Skeletal muscle satellite cell (primary cell): Measurements from ENCODE around the gene NOS1AP.
"Not testable (repeated sequence)": the region's sequence is repeated elsewhere in the genome, so short reads cannot be mapped to it uniquely, and the experiment has no call there.

Experiments
- H3K27me3 ChIP-seq: 2 replicates; pipeline ENCODE4 v1.7.0; 2013; ENCODE audit warnings: low read length; ENCODE audit not compliant: control insufficient read depth, insufficient read depth
- H3K36me3 ChIP-seq: 2 replicates; pipeline ENCODE4 v1.7.0; 2013; ENCODE audit warnings: mild to moderate bottlenecking, control low read depth, low read length; ENCODE audit not compliant: insufficient read depth
- H3K4me1 ChIP-seq: 2 replicates; pipeline ENCODE4 v1.7.0; 2013; ENCODE audit warnings: low read length; ENCODE audit not compliant: control insufficient read depth, insufficient read depth
- H3K4me2 ChIP-seq: 2 replicates; pipeline ENCODE4 v1.7.0; 2013; ENCODE audit warnings: mild to moderate bottlenecking, low read length
- H3K4me3 ChIP-seq: 2 replicates; pipeline ENCODE4 v1.7.0; 2013; ENCODE audit warnings: low read length
- H3K9ac ChIP-seq: 2 replicates; pipeline ENCODE4 v1.7.0; 2013; ENCODE audit warnings: mild to moderate bottlenecking, low read depth, low read length, moderate library complexity
- H3K9me3 ChIP-seq: replicated peaks from 2 replicates; pipeline ENCODE4 v1.7.0; 2013; ENCODE audit warnings: mild to moderate bottlenecking, control low read depth, low read length

Gene NOS1AP

DNA sequence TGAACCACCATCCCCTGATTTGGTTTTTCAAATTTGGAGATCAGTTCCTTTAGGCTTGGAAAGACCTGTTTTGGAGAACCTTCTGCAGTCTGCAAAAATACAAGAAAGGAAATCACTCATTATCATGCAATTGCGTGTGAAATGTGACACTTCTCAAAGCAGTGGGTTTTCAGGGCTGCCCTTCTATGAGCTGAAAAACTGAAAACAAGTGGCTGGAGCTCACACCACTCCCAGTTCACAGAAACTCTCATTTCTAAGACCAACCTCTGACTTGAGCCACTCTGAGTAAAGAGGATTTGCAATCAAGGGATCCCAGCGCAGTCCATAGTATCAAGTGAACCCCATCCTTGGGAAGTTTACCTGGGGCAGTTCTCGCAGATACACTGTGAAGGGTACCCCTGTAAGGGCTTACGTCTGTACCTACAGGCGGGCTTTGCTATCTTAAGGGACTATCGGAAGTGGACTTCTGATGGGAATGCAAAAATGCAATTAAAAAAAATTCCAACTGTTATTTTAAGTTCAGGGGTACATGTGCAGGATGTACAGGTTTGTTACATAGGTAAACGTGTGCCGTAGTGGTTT lies 329.6 kb downstream of the NOS1AP start:
- Histone ChIP-seq H3K4me1 (peaks cover 10% of the 10 kb centered on the region), H3K4me3 (no peak overlapping the region), H3K36me3 (no peaks in the 10 kb centered on the region), H3K27me3 (peaks cover 18% of the 10 kb centered on the region), H3K9me3 (no peaks in the 10 kb centered on the region), H3K4me2 (no peak overlapping the region), H3K9ac (no peak overlapping the region)

DNA sequence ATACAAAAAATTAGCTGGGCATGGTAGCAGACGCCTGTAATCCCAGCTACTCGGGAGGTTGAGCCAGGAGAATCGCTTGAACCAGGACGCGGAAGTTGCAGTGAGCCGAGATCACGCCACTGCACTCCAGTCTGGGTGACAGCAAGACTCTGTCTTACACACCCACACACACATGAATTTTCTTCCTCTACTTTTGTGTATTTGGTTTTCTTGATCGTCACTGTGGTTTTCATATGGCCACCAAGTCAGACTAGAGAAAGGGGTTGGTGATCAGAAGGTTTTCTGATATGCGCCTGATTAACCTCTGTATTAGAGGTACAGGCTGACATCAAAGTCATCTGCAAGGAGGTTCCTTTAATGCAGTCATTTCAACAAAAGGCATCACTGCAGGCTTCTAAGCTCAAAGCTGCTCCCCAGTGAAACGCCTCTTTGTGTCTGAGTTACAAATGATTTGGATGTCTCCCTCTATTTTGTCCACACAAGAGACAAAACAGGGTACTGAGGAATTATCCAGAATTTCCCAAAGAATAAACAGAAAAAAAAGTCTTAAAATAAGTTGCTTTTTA lies 331.4 kb downstream of the NOS1AP start:
- H3K4me2 ChIP-seq = no peak overlapping the region
- peaks cover 24% of the 10 kb centered on the region for H3K4me1 ChIP-seq
- H3K4me3 ChIP-seq = no peak overlapping the region

DNA sequence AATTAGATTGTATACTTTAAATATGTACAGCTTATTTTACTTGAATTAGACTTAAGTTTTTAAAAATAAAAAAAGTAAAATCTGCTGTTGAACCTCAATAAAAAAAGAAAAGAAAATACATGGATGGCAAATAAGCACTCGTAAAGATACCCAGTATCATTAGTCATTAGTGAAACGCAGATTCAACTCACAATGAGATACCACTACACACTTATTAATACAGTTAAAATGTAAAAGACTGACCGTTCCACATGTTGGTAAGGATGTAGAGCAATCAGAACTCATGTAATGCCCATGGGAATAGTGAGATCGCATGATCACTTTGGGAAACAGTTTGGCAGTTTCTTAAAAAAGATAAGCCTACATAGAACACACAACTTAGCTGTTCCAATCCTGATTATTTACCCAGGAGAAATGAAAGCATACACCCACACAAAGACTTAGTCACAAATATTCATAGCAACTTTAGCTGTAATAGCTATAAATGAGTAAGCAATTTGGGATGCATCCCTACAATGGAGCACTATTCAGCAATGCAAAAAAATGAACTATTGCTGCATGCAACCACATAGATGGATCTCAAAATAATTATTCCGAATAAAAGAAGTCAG lies 335.2 kb downstream of the NOS1AP start:
- Histone ChIP-seq H3K9ac (peak overlapping the region; percentile 30), H3K27me3 (no peaks in the 10 kb centered on the region), H3K36me3 (no peaks in the 10 kb centered on the region), H3K4me1 (peaks cover 32% of the 10 kb centered on the region), H3K4me3 (peak overlapping the region; percentile 56), H3K9me3 (no peaks in the 10 kb centered on the region), H3K4me2 (peak overlapping the region; percentile 75)

More for the DNA sequence above, 331.4 kb downstream of the NOS1AP start:
- H3K9ac ChIP-seq = no peak overlapping the region
- H3K9me3 ChIP-seq = no peaks in the 10 kb centered on the region
- peaks cover 18% of the 10 kb centered on the region for H3K27me3 ChIP-seq
- H3K36me3 ChIP-seq = no peaks in the 10 kb centered on the region

DNA sequence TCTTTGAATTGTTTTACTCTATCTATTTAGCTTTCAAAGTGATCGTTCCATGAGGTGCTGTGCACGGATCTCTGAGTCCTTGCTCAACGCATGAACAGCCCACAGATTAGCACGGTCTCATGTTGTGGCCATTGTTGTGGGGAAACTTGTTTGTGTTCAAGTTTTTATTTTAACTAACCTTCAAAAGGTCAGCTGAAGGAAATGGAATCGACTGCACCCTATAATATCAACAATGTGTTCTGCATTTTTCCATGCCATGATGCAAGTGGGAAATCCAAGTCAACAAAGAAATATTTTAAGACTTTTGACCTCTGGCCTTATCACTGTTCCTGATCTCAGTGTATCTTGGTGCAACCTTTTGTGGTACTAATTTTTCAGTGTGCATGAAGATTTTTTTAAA lies 336.3 kb downstream of the NOS1AP start:
- Histone ChIP-seq H3K36me3 (no peaks in the 10 kb centered on the region), H3K4me1 (peaks cover 32% of the 10 kb centered on the region), H3K9ac (no peak overlapping the region), H3K4me2 (peak overlapping the region; percentile 26), H3K9me3 (no peaks in the 10 kb centered on the region), H3K27me3 (no peaks in the 10 kb centered on the region), H3K4me3 (no peak overlapping the region)

DNA sequence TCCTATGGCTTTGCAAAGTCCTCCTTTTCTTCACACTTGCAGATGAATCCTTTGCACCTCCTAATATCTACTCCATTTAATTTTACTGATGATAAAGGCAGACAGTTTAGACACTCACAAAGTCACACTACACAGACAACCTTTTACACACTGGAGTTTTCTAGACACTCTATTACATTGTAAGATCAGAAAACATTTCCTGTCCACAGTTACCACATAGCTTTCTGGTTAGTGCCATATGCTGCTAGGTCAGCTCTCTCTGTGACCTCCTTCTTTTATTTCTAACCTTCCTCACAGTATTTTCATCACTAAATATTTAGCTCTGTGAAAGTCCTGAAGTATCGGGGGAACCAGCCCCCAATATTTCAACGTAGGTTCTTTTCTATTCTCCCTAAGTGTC lies 337.3 kb downstream of the NOS1AP start:
- H3K36me3 ChIP-seq = no peaks in the 10 kb centered on the region
- no peaks in the 10 kb centered on the region for H3K9me3 ChIP-seq
- no peaks in the 10 kb centered on the region for H3K27me3 ChIP-seq
- no peak overlapping the region for H3K9ac ChIP-seq
- no peak overlapping the region for H3K4me2 ChIP-seq
- peaks cover 32% of the 10 kb centered on the region for H3K4me1 ChIP-seq
- H3K4me3 ChIP-seq = no peak overlapping the region

DNA sequence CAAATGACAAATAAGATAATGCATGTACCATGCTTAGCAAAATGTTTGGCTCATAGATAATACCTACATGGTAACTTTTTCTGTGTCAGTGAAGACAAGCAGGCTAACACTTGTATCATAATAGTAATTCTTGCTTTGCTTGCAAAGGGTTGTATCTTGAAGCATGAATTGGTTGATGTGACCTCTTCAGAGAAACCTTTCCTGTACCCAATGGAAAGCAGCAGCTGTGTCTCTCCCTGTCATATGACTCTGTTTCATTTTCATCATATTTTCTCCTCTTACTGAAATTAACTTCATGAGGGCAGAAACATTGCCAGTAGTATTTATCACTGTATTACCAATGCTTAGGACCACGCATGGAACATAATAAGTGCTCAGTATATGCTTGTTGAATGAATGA lies 338.0 kb downstream of the NOS1AP start:
- no peak overlapping the region for H3K9ac ChIP-seq
- H3K4me2 ChIP-seq = no peak overlapping the region
- H3K36me3 ChIP-seq = no peaks in the 10 kb centered on the region
- H3K27me3 ChIP-seq = no peaks in the 10 kb centered on the region
- H3K4me3 ChIP-seq = no peak overlapping the region
- peaks cover 32% of the 10 kb centered on the region for H3K4me1 ChIP-seq
- H3K9me3 ChIP-seq = no peaks in the 10 kb centered on the region

DNA sequence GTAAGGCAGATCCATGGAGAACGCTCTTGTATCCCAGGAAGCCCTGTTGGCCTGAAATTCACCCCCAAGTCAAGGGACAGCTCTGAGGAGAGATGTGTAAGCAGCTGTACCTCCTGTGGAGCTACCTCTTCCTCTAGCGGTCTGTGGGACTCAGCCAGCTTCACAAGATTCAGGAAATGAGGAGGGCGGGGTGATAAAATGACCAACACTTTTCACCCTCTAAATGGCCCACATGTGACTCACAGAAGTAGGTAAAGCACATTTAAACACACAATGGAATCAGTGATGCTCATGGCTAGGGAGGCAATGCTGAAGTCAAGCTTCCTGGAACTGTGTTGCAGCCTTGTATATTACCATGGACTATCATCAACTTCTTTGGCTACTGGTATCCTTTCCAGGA lies 342.5 kb downstream of the NOS1AP start, which contains the start of gene SH2D1B:
TSS of gene SH2D1B (minus strand) at position 135 of the 400 bp plus-strand sequence. CDS start at position 15, 120 bp downstream.
- H3K4me1 ChIP-seq = peaks cover 3% of the 10 kb centered on the region
- H3K36me3 ChIP-seq = no peaks in the 10 kb centered on the region
- H3K9me3 ChIP-seq = no peaks in the 10 kb centered on the region
- H3K4me3 ChIP-seq = no peak within 1 kb of the TSS
- no peak within 1 kb of the TSS for H3K9ac ChIP-seq
- no peak within 1 kb of the TSS for H3K4me2 ChIP-seq
- no peaks in the 10 kb centered on the region for H3K27me3 ChIP-seq

DNA sequence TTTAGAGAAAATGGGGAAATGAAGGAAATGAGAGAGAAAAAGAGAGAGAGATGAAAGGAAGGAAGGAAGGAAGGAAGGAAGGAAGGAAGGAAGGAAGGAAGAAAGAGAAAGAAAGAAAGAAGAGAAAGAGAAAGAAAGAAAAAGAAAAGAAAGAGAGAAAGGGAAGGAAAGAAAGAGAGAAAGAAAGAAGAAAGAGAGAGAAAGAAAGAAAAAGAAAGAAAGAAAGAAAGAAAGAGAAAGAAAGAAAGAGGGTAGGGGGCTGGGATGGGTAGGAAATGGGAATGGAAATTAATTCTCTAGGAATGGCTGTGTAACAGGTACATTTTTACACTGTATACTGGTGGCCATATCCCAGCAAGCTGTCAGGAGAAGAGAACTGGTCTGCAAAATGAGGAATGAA lies 346.7 kb downstream of the NOS1AP start:
- Histone ChIP-seq H3K4me2 (no peak overlapping the region), H3K4me3 (no peak overlapping the region), H3K27me3 (no peaks in the 10 kb centered on the region), H3K9me3 (no peaks in the 10 kb centered on the region), H3K4me1 (peaks cover 4% of the 10 kb centered on the region), H3K9ac (no peak overlapping the region), H3K36me3 (no peaks in the 10 kb centered on the region)

DNA sequence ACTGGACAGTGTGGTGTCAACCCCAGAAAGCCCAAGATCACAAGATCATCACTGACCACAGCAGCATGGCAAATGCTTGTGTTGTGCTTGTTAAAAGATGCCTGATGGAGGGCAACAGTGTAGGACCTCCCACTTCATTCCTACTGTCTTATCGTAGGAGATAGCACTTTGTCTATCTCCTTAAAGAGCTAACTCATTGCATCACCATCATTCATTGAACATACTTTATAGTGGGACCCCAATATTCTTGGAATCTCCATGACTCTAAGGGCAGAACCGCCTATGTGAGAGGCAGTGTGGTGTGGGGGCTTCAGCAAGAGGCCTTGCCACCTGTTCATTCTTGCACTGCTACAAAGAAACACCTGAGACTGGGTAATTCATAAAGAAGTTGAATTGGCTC lies 347.4 kb downstream of the NOS1AP start:
- Histone ChIP-seq H3K4me3 (no peak overlapping the region), H3K27me3 (no peaks in the 10 kb centered on the region), H3K9me3 (no peaks in the 10 kb centered on the region), H3K4me2 (no peak overlapping the region), H3K4me1 (peaks cover 4% of the 10 kb centered on the region), H3K36me3 (no peaks in the 10 kb centered on the region), H3K9ac (no peak overlapping the region)

DNA sequence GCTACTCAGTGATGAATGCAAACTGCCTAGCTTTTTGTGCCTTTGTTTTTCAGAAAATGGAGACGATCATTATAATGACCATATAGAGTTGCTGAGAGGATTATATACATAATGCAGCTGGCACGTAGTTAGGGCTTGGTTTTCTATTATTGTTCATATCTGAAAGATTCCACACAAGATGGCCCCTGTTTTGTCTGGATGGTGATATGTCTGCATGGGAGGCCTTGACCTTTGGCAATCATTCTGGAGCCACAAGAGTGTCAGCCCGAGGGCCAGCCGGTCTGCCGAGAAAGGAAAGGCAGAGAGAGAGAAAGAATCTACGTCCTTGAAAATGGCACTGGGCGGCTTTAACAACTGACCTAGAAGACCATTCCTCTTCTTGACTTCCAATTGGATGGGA lies 348.2 kb downstream of the NOS1AP start:
- Histone ChIP-seq H3K4me3 (no peak overlapping the region), H3K27me3 (no peaks in the 10 kb centered on the region), H3K9me3 (no peaks in the 10 kb centered on the region), H3K9ac (no peak overlapping the region), H3K36me3 (no peaks in the 10 kb centered on the region), H3K4me1 (peaks cover 4% of the 10 kb centered on the region), H3K4me2 (no peak overlapping the region)

DNA sequence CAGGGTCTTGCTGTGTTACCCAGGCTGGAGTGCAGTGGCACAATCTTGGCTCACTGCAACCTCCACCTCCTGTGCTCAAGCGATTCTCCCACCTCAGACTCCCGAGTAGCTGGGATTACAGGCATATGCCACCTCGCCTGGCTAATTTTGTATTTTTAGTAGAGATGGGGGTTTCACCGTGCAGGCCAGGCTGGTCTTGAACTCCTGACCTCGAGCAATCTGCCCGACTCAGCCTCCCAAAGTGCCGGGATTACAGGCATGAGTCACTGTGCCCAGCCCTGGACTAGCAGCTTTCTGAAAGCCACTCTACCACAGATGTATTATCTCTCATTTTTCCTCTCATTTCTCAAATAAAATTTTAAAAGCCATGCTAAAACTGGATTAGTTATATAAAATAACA lies 349.1 kb downstream of the NOS1AP start:
- not testable (repeated sequence) for H3K36me3 ChIP-seq

DNA sequence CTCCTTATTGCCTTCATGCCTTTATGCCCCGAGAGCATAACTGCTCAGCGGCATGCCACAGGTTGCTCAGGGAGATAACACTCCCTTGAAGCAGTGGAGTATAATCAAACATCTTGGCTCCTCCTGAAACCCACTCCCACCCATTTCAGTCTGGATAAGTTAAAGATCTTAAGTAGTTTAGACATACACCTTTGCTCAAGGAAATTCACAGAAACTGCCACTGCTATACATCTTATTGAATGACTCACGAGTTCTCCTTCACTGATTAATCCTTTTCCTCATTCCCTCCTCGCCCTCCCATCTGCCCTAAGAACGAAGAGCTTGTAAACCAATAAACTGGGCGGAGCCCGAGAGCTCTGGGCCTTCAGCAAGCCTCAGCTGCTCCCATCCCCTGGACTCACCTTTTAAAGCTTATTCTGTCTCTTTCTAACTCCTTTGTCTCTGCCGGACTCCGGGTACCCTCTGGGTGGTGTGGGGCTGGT lies 350.0 kb downstream of the NOS1AP start:
- not testable (repeated sequence) for H3K36me3 ChIP-seq, H3K4me1 ChIP-seq, H3K27me3 ChIP-seq, H3K9ac ChIP-seq, H3K4me2 ChIP-seq, H3K4me3 ChIP-seq, H3K9me3 ChIP-seq

More for the DNA sequence above, 349.1 kb downstream of the NOS1AP start:
- H3K4me3 ChIP-seq, H3K9ac ChIP-seq, H3K4me2 ChIP-seq, H3K9me3 ChIP-seq, H3K27me3 ChIP-seq, H3K4me1 ChIP-seq: not testable (repeated sequence)
